ENCODE data around the gene HTD2. TPM values are rescaled to one million over a fixed set of nuclear protein-coding genes. Genes with fewer than 3 reads are reported as not detected.

The HTD2 gene
- total RNA-seq, 3 donors from 2014 or later, result 10.6 to 19.6 (median 11.1) TPM

GRCh38 chr3:58353722-58354553, 47.6 kb downstream of the HTD2 start:
- Histone ChIP-seq H3K4me3 (no peak overlapping the region), H3K4me1 (peaks cover 0 to 4% of the 10 kb centered on the region in 2 donors), H3K27me3 (no peaks in the 10 kb centered on the region), H3K27ac (no peak overlapping the region), H3K36me3 (no peaks in the 10 kb centered on the region), H3K9me3 (no peaks in the 10 kb centered on the region)
- no peak for DNase-seq (ENCODE audit: low spot score in 2 of 2)
- intact Hi-C loops (cut with DNase I; ENCODE audit: low total_unique reads), result no loop called here
- no peak for TF ChIP-seq POLR2A (IDR thresholded peaks at IDR 0.05)
- TF ChIP-seq CTCF (IDR thresholded peaks at IDR 0.05), result no peak
- TF ChIP-seq POLR2AphosphoS5 (IDR thresholded peaks at IDR 0.05), result no peak

- Histone ChIP-seq H3K36me3 (no peaks in the 10 kb centered on the region), H3K4me3 (no peak overlapping the region), H3K27ac (no peak overlapping the region), H3K27me3 (no peaks in the 10 kb centered on the region), H3K9me3 (no peaks in the 10 kb centered on the region), H3K4me1 (peaks cover 0 to 3% of the 10 kb centered on the region in 2 donors)
- TF ChIP-seq POLR2A (IDR thresholded peaks at IDR 0.05) (no peak), POLR2AphosphoS5 (IDR thresholded peaks at IDR 0.05) (no peak), CTCF (IDR thresholded peaks at IDR 0.05) (no peak)
- intact Hi-C loops (cut with DNase I; ENCODE audit: low total_unique reads), result no loop called here
- no peak for DNase-seq (ENCODE audit: low spot score in 2 of 2)
Measured at GRCh38 chr3:58355179-58355578, 48.9 kb downstream of the HTD2 start.

GRCh38 chr3:58356054-58356453, 49.7 kb downstream of the HTD2 start:
- TF ChIP-seq POLR2AphosphoS5 (IDR thresholded peaks at IDR 0.05) (no peak), CTCF (IDR thresholded peaks at IDR 0.05) (no peak), POLR2A (IDR thresholded peaks at IDR 0.05) (no peak)
- DNase-seq (ENCODE audit: low spot score in 2 of 2), result no peak
- Histone ChIP-seq H3K9me3 (no peaks in the 10 kb centered on the region), H3K4me3 (no peak overlapping the region), H3K4me1 (no peaks in the 10 kb centered on the region), H3K27ac (no peak overlapping the region), H3K36me3 (no peaks in the 10 kb centered on the region), H3K27me3 (no peaks in the 10 kb centered on the region)
- intact Hi-C loops (cut with DNase I; ENCODE audit: low total_unique reads), result no loop called here

- Histone ChIP-seq H3K4me1 (no peaks in the 10 kb centered on the region), H3K27ac (no peak overlapping the region), H3K27me3 (no peaks in the 10 kb centered on the region), H3K9me3 (no peaks in the 10 kb centered on the region), H3K36me3 (no peaks in the 10 kb centered on the region), H3K4me3 (no peak overlapping the region)
- intact Hi-C loops (cut with DNase I; ENCODE audit: low total_unique reads), result no loop called here
- DNase-seq (ENCODE audit: low spot score in 2 of 2), result no peak
- TF ChIP-seq POLR2AphosphoS5 (IDR thresholded peaks at IDR 0.05) (no peak), POLR2A (IDR thresholded peaks at IDR 0.05) (no peak), CTCF (IDR thresholded peaks at IDR 0.05) (no peak)
Measured at GRCh38 chr3:58357402-58357801, 51.1 kb downstream of the HTD2 start.

- H3K36me3 ChIP-seq, result no peaks in the 10 kb centered on the region
- no peak overlapping the region for H3K27ac ChIP-seq
- H3K27me3 ChIP-seq, result no peaks in the 10 kb centered on the region
- no peak overlapping the region for H3K4me3 ChIP-seq
- TF ChIP-seq POLR2AphosphoS5 (IDR thresholded peaks at IDR 0.05), result no peak
- no peak for TF ChIP-seq CTCF (IDR thresholded peaks at IDR 0.05)
- TF ChIP-seq POLR2A (IDR thresholded peaks at IDR 0.05), result no peak
- intact Hi-C loops (cut with DNase I; ENCODE audit: low total_unique reads), result no loop called here
- H3K4me1 ChIP-seq, result no peaks in the 10 kb centered on the region
- DNase-seq (ENCODE audit: low spot score in 2 of 2), result no peak
- no peaks in the 10 kb centered on the region for H3K9me3 ChIP-seq
Measured at GRCh38 chr3:58358092-58358491, 51.8 kb downstream of the HTD2 start.
